Tibial nerve (tissue), 4 donors: ENCODE results near the gene ADGRB3.

ENCODE experiments used
- CTCF ChIP-seq, 5 experiments: fragments of 200-600 bp in 3 of 5; fragments of 450-650 bp in 2 of 5; sonication (generic) in 3 of 5; IDR thresholded peaks; one replicate each; pipeline ENCODE4 v1.5.1; 2016 to 2019; ENCODE audit warnings: antibody characterized with exemption in 5 of 5, mild to moderate bottlenecking in 3 of 5, moderate library complexity in 2 of 5
- EP300 ChIP-seq, 2 donors: sonication (generic); formaldehyde crosslinking; IDR thresholded peaks; one replicate each; pipeline ENCODE4 v1.6.1; 2017; ENCODE audit warnings: antibody characterized with exemption in 2 of 2, mild to moderate bottlenecking in 1 of 2
- POLR2A ChIP-seq, 2 donors: fragments of 450-650 bp; IDR thresholded peaks; one replicate each; pipeline ENCODE4 v1.6.1; 2017; ENCODE audit warnings: antibody characterized with exemption in 2 of 2, mild to moderate bottlenecking in 2 of 2, moderate library complexity in 2 of 2

DNA sequence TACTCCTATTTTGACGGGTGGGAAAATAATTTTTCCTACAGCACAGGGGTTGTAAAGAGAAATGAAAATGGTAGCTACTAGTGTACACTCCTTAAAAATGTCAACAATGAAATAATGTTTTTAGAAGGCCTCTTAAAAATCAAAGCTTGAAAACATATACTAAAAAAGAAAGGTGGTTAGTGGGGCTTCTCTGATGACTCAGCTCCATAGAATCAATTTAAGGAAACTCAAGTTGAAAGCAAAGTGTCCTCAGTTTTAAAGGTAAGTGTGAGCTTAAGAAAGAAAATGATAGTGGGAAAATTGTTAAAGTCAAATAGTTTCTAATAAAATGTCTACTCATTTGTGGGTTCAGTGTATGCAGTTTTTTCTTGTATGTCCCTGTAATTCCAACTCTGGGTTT lies 58.2 kb downstream of the ADGRB3 start:
- TF ChIP-seq CTCF (IDR thresholded peaks at IDR 0.05) = no peak
- no peak for TF ChIP-seq POLR2A (IDR thresholded peaks at IDR 0.05)
- TF ChIP-seq EP300 (IDR thresholded peaks at IDR 0.05) = no peak
